ENCODE results near the gene CRHR1. TPM values are rescaled to one million over a fixed set of nuclear protein-coding genes. Genes with fewer than 3 reads are reported as not detected.

CRHR1 gene
- total RNA-seq, 2 donors from 2014 or later, result 1.4 to 2.1 TPM

DNA sequence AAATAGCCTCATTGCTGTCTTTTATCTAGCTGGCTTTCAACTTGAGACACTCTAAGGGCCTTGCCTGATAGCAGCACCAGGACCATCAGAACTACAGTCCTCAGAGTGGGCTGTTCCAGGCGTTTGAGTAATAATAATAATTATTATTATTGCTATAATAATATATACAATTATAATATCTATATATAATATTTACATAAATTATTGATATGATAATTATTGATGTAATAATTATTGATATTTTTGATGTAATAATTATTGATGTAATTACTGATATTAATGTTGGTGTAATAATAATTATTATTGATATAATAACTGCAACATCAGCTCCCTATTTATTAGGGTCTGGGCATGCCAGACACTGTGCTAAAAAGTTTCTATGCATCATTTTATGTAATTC, 25.6 kb upstream of the CRHR1 start:
- H3K36me3 ChIP-seq, result no peaks in the 10 kb centered on the region
- TF ChIP-seq POLR2A (IDR thresholded peaks at IDR 0.05) (no peak), POLR2AphosphoS5 (IDR thresholded peaks at IDR 0.05) (no peak)
- TF ChIP-seq, protein P1, sequence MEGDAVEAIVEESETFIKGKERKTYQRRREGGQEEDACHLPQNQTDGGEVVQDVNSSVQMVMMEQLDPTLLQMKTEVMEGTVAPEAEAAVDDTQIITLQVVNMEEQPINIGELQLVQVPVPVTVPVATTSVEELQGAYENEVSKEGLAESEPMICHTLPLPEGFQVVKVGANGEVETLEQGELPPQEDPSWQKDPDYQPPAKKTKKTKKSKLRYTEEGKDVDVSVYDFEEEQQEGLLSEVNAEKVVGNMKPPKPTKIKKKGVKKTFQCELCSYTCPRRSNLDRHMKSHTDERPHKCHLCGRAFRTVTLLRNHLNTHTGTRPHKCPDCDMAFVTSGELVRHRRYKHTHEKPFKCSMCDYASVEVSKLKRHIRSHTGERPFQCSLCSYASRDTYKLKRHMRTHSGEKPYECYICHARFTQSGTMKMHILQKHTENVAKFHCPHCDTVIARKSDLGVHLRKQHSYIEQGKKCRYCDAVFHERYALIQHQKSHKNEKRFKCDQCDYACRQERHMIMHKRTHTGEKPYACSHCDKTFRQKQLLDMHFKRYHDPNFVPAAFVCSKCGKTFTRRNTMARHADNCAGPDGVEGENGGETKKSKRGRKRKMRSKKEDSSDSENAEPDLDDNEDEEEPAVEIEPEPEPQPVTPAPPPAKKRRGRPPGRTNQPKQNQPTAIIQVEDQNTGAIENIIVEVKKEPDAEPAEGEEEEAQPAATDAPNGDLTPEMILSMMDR (IDR thresholded peaks at IDR 0.05), result no peak
- H3K4me1 ChIP-seq (replicated peaks), result no peaks in the 10 kb centered on the region
- intact Hi-C loops (cut with DNase I), result no loop called here
- no peak overlapping the region for H3K4me3 ChIP-seq
- no peak overlapping the region for H3K27ac ChIP-seq
- 90% methylated on average over 1 of the region's 1 CpG for WGBS
- no peaks in the 10 kb centered on the region for H3K9me3 ChIP-seq
- no peak for DNase-seq (ENCODE audit: low spot score)
- peaks cover 2% of the 10 kb centered on the region for H3K27me3 ChIP-seq (replicated peaks; ENCODE audit: insufficient read depth)

DNA sequence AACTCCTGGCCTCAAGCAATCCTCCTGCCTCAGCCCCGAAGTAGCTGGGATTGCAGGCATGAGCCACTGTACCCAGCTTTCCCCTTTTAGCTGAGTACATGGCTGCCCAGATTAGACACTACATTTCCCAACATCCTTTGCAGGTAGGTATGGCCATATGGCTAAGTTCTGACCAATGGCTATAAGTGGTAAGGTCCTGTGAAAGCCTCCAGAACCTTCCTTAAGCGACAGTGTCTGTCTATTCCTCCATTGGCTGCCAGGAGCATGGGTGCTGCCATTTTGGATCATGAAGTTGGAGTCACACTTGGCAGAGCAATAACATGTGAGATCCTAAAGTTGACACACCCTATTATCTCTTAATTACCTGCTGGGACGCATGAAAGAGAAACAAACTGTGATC, 24.4 kb upstream of the CRHR1 start:
- TF ChIP-seq POLR2AphosphoS5 (IDR thresholded peaks at IDR 0.05) (no peak), POLR2A (IDR thresholded peaks at IDR 0.05) (no peak)
- TF ChIP-seq, protein P1 (IDR thresholded peaks at IDR 0.05), result no peak
- WGBS, result 77% methylated on average over 3 of the region's 3 CpGs
- no peaks in the 10 kb centered on the region for H3K9me3 ChIP-seq
- no peak overlapping the region for H3K4me3 ChIP-seq
- no peaks in the 10 kb centered on the region for H3K36me3 ChIP-seq
- no peaks in the 10 kb centered on the region for H3K27me3 ChIP-seq (replicated peaks; ENCODE audit: insufficient read depth)
- no peaks in the 10 kb centered on the region for H3K4me1 ChIP-seq (replicated peaks)
- intact Hi-C loops (cut with DNase I), result no loop called here
- no peak overlapping the region for H3K27ac ChIP-seq
- DNase-seq (ENCODE audit: low spot score), result no peak

GRCh38 chr17:45761957-45762565, 22.1 kb upstream of the CRHR1 start:
- H3K27me3 ChIP-seq (replicated peaks; ENCODE audit: insufficient read depth), result no peaks in the 10 kb centered on the region
- H3K4me1 ChIP-seq (replicated peaks), result no peaks in the 10 kb centered on the region
- H3K27ac ChIP-seq, result no peak overlapping the region
- TF ChIP-seq, protein P1 (IDR thresholded peaks at IDR 0.05), result no peak
- no peak for TF ChIP-seq POLR2A (IDR thresholded peaks at IDR 0.05)
- TF ChIP-seq POLR2AphosphoS5 (IDR thresholded peaks at IDR 0.05), result no peak
- no peaks in the 10 kb centered on the region for H3K36me3 ChIP-seq
- 64% methylated on average over 4 of the region's 4 CpGs for WGBS
- no peaks in the 10 kb centered on the region for H3K9me3 ChIP-seq
- intact Hi-C loops (cut with DNase I), result no loop called here
- no peak overlapping the region for H3K4me3 ChIP-seq
- no peak for DNase-seq (ENCODE audit: low spot score)

GRCh38 chr17:45763182-45763581, 20.9 kb upstream of the CRHR1 start:
- Histone ChIP-seq H3K9me3 (no peaks in the 10 kb centered on the region), H3K27ac (no peak overlapping the region), H3K4me1 (replicated peaks) (no peaks in the 10 kb centered on the region), H3K36me3 (no peaks in the 10 kb centered on the region), H3K4me3 (no peak overlapping the region), H3K27me3 (replicated peaks; ENCODE audit: insufficient read depth) (no peaks in the 10 kb centered on the region)
- intact Hi-C loops (cut with DNase I), result no loop called here
- 27% methylated on average over 7 of the region's 7 CpGs for WGBS
- TF ChIP-seq POLR2A (IDR thresholded peaks at IDR 0.05), result no peak
- TF ChIP-seq, protein P1 (IDR thresholded peaks at IDR 0.05), result no peak
- TF ChIP-seq POLR2AphosphoS5 (IDR thresholded peaks at IDR 0.05), result no peak
- DNase-seq (ENCODE audit: low spot score), result no peak

- intact Hi-C loops (cut with DNase I), result no loop called here
- TF ChIP-seq POLR2A (IDR thresholded peaks at IDR 0.05), result no peak
- TF ChIP-seq POLR2AphosphoS5 (IDR thresholded peaks at IDR 0.05), result no peak
- TF ChIP-seq, protein P1 (IDR thresholded peaks at IDR 0.05), result no peak
- DNase-seq (ENCODE audit: low spot score), result no peak
These were observed 19.6 kb upstream of the CRHR1 start for GRCh38 chr17:45764479-45764878.

More at GRCh38 chr17:45764479-45764878, 19.6 kb upstream of the CRHR1 start:
- Histone ChIP-seq H3K4me1 (replicated peaks) (no peaks in the 10 kb centered on the region), H3K27me3 (replicated peaks; ENCODE audit: insufficient read depth) (no peaks in the 10 kb centered on the region), H3K9me3 (no peaks in the 10 kb centered on the region), H3K4me3 (no peak overlapping the region), H3K27ac (no peak overlapping the region), H3K36me3 (no peaks in the 10 kb centered on the region)
